Neural crest cell (in vitro differentiated cells): ENCODE measurements around the gene TBC1D9B. TPM values are rescaled to one million over a fixed set of nuclear protein-coding genes. Genes with fewer than 3 reads are reported as not detected.

Experiments used
- DNase-seq: peaks from one replicate; pipeline ENCODE4 v3.0.0; 2021; ENCODE audit warnings: low read depth, mixed read lengths, low spot score
- H3K27ac Mint-ChIP-seq: one replicate; pipeline ENCODE4 v1.8.0; 2021; ENCODE audit warnings: mild to moderate bottlenecking, mixed read lengths; ENCODE audit not compliant: unreplicated experiment
- H3K27me3 Mint-ChIP-seq: 2 replicates; pipeline ENCODE4 v1.8.0; 2021; ENCODE audit warnings: low read depth, mild to moderate bottlenecking, mixed read lengths
- H3K36me3 Mint-ChIP-seq: 2 replicates; pipeline ENCODE4 v1.8.0; 2021; ENCODE audit warnings: low read depth, mild to moderate bottlenecking, mixed read lengths
- H3K4me1 Mint-ChIP-seq: 2 replicates; pipeline ENCODE4 v1.8.0; 2021; ENCODE audit warnings: mixed read lengths
- H3K4me3 Mint-ChIP-seq: one replicate; pipeline ENCODE4 v1.8.0; 2021; ENCODE audit warnings: mild to moderate bottlenecking, mixed read lengths
- H3K9me3 Mint-ChIP-seq: 2 replicates; pipeline ENCODE4 v1.8.0; 2021; ENCODE audit warnings: mixed read lengths
- CTCF ChIP-seq: fragments of 200-600 bp; sonication (generic); conservative IDR thresholded peaks from 2 replicates; pipeline ENCODE4 v1.5.0; 2021; ENCODE audit warnings: antibody characterized with exemption, mild to moderate bottlenecking
- total RNA-seq: library from RNA; stranded (reverse); gene quantifications from 2 replicates; pipeline ENCODE4 v1.2.1, GENCODE V29; 2021

Gene TBC1D9B
- total RNA-seq, 1 donor from 2014 or later: 107 TPM

GRCh38 chr5:179828756-179829421 lies 78.8 kb downstream of the TBC1D9B start:
- Mint-ChIP-seq H3K4me1 (peaks cover 14% of the 10 kb centered on the region), H3K27ac (no peak overlapping the region), H3K4me3 (no peak overlapping the region), H3K27me3 (no peaks in the 10 kb centered on the region), H3K36me3 (peaks cover 54% of the 10 kb centered on the region), H3K9me3 (peaks cover 3% of the 10 kb centered on the region)
- TF ChIP-seq CTCF: no peak
- no peak for DNase-seq

GRCh38 chr5:179827680-179828079 lies 80.0 kb downstream of the TBC1D9B start:
- Mint-ChIP-seq H3K27me3 (no peaks in the 10 kb centered on the region), H3K9me3 (peaks cover 3% of the 10 kb centered on the region), H3K27ac (no peak overlapping the region), H3K4me1 (peaks cover 18% of the 10 kb centered on the region), H3K4me3 (peak overlapping the region; percentile 2), H3K36me3 (peaks cover 43% of the 10 kb centered on the region)
- no peak for DNase-seq
- no peak for TF ChIP-seq CTCF

GRCh38 chr5:179825655-179826182 lies 82.0 kb downstream of the TBC1D9B start:
- Mint-ChIP-seq H3K27ac (no peak overlapping the region), H3K27me3 (peaks cover 3% of the 10 kb centered on the region), H3K4me1 (peaks cover 31% of the 10 kb centered on the region), H3K36me3 (peaks cover 34% of the 10 kb centered on the region), H3K9me3 (peaks cover 3% of the 10 kb centered on the region), H3K4me3 (no peak overlapping the region)
- DNase-seq: no peak
- TF ChIP-seq CTCF: peak; percentile 25

- Mint-ChIP-seq H3K27ac (no peak overlapping the region), H3K9me3 (no peaks in the 10 kb centered on the region), H3K27me3 (peaks cover 5% of the 10 kb centered on the region), H3K36me3 (peaks cover 27% of the 10 kb centered on the region), H3K4me1 (peaks cover 37% of the 10 kb centered on the region), H3K4me3 (peak overlapping the region; percentile 59)
- DNase-seq: no peak
- TF ChIP-seq CTCF: no peak
These were observed 83.0 kb downstream of the TBC1D9B start for GRCh38 chr5:179824745-179825112.

GRCh38 chr5:179823937-179824744 lies 83.6 kb downstream of the TBC1D9B start:
- no peak for TF ChIP-seq CTCF
- H3K9me3 Mint-ChIP-seq: no peaks in the 10 kb centered on the region
- peaks cover 21% of the 10 kb centered on the region for H3K36me3 Mint-ChIP-seq
- peaks cover 5% of the 10 kb centered on the region for H3K27me3 Mint-ChIP-seq
- H3K4me1 Mint-ChIP-seq: peaks cover 34% of the 10 kb centered on the region
- H3K27ac Mint-ChIP-seq: no peak overlapping the region
- no peak for DNase-seq
- peak overlapping the region; percentile 59 for H3K4me3 Mint-ChIP-seq
